CD8-positive, alpha-beta memory T cell (primary cell): ENCODE measurements around the gene HMX3. TPM values are rescaled to one million over a fixed set of nuclear protein-coding genes. Genes with fewer than 3 reads are reported as not detected.

ENCODE experiments used
- CTCF ChIA-PET: fragments of 350-600 bp; sonication (Branson Sonifier 250); formaldehyde crosslinking; loops from one replicate; lab custom pipeline; 2021; ENCODE audit warnings: antibody characterized with exemption; lab: Charles Lee
- POLR2A ChIA-PET: fragments of 350-600 bp; sonication (Branson Sonifier 250); formaldehyde crosslinking; loops from one replicate; lab custom pipeline; 2021; ENCODE audit warnings: antibody characterized with exemption; lab: Charles Lee
- DNase-seq, 5 donors: peaks; one replicate each; pipeline versions ENCODE4 v3.0.0 to v3.0.0-alpha.2; 2020 to 2022; ENCODE audit warnings: mixed read lengths in 1 of 5
- H3K27ac ChIP-seq: one replicate; pipeline ENCODE4 v1.7.0; 2013; ENCODE audit warnings: low read depth, mild to moderate bottlenecking, low read length, moderate library complexity
- H3K27me3 ChIP-seq: 2 replicates; pipeline ENCODE4 v1.7.0; 2013; ENCODE audit warnings: low read length, mild to moderate bottlenecking; ENCODE audit not compliant: insufficient read depth, poor library complexity, severe bottlenecking
- H3K36me3 ChIP-seq: 2 replicates; pipeline ENCODE4 v1.7.0; 2013; ENCODE audit warnings: mild to moderate bottlenecking, low read length, moderate library complexity; ENCODE audit not compliant: insufficient read depth
- H3K4me1 ChIP-seq: 2 replicates; pipeline ENCODE4 v1.7.0; 2013; ENCODE audit warnings: mild to moderate bottlenecking, low read length, moderate library complexity; ENCODE audit not compliant: insufficient read depth
- H3K4me3 ChIP-seq: 2 replicates; pipeline ENCODE4 v1.7.0; 2013; ENCODE audit warnings: mild to moderate bottlenecking, low read length
- H3K9me3 ChIP-seq: 2 replicates; pipeline ENCODE4 v1.7.0; 2013; ENCODE audit warnings: mild to moderate bottlenecking, low read length
- H3K27ac Mint-ChIP-seq, 8 donors: one replicate each; pipeline ENCODE4 v1.8.0; 2020 to 2021; ENCODE audit warnings: mixed read lengths in 8 of 8, mild to moderate bottlenecking in 6 of 8, inconsistent platforms in 3 of 8, moderate library complexity in 3 of 8
- H3K27me3 Mint-ChIP-seq, 2 donors: one replicate each; pipeline ENCODE4 v1.8.0; 2020 to 2021; ENCODE audit warnings: mixed read lengths in 2 of 2, mild to moderate bottlenecking in 1 of 2, moderate library complexity in 1 of 2
- H3K36me3 Mint-ChIP-seq, 3 donors: one replicate each; pipeline ENCODE4 v1.8.0; 2020 to 2021; ENCODE audit warnings: mixed read lengths in 3 of 3, inconsistent platforms in 1 of 3, mild to moderate bottlenecking in 1 of 3
- H3K4me1 Mint-ChIP-seq, 3 donors: one replicate each; pipeline ENCODE4 v1.8.0; 2020 to 2021; ENCODE audit warnings: mixed read lengths in 3 of 3, inconsistent platforms in 1 of 3, mild to moderate bottlenecking in 1 of 3
- H3K4me3 Mint-ChIP-seq, 7 donors: one replicate each; pipeline ENCODE4 v1.8.0; 2020 to 2021; ENCODE audit warnings: mixed read lengths in 7 of 7, mild to moderate bottlenecking in 6 of 7, moderate library complexity in 4 of 7, inconsistent platforms in 2 of 7
- H3K9me3 Mint-ChIP-seq, 5 donors: one replicate each; pipeline ENCODE4 v1.8.0; 2020 to 2022; ENCODE audit warnings: mixed read lengths in 5 of 5, mild to moderate bottlenecking in 3 of 5, moderate library complexity in 2 of 5, inconsistent platforms in 1 of 5
- polyA plus RNA-seq: library from polyadenylated mRNA; unstranded; fragments of 300-500 nt; fragmentation: Illumina TruSeq; gene quantifications from one replicate; pipeline ENCODE4 v1.2.3, GENCODE V29; 2021
- total RNA-seq, 2 experiments: library from RNA; stranded (reverse); gene quantifications; one replicate each; pipeline ENCODE4 v1.2.3, GENCODE V29; 2021

HMX3 gene
- total and polyA plus RNA-seq, 3 experiments from 2014 or later: not detected

DNA sequence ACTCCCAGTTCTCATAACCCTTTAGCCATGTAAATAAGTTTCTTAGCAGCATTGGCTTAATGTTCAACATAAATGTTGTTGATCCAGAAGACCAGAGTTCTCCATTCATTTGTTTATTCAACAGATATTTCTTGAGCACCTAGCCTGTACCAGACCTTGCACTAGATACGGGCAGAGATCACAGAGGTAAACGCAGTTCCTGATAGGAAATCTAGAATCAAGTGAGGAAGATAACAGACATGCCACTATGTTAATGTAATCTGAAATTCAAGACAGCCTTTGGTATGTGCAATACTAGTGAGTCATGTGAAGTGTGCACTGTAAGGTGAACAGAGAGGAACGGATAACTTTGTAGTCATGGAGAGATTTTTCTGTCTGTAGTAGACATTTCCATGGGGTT, 21.4 kb downstream of the HMX3 start:
- CTCF ChIA-PET: no interaction called here
- Histone ChIP-seq H3K9me3 (no peaks in the 10 kb centered on the region), H3K4me1 (peaks cover 78% of the 10 kb centered on the region)

DNA sequence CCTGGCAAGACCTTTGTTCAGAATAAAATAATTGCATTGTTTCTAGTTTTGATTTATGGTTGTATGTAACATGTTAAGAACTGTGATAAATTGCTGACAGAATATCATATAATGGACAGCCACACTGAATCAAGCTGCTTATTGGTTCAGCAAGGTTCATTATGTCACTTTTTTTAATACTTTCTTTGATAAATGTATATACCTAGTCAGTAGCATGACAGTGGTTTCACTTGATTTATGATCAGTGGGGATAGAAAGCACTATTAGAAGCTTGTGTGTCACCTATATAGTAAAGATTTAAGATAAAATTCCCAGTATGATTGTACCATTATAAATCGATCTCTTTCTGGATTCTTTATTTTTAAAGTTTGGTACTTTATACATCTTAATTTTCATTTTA, 22.9 kb downstream of the HMX3 start:
- Mint-ChIP-seq H3K36me3 (peaks cover 18 to 79% (median 22%) of the 10 kb centered on the region in 3 donors), H3K4me3 (peak overlapping the region in 4 of 7 donors; percentile 4 to 71 (median 28)), H3K4me1 (peaks cover 71 to 86% (median 82%) of the 10 kb centered on the region in 3 donors), H3K27me3 (no peaks in the 10 kb centered on the region), H3K27ac (peak overlapping the region in 6 of 8 donors; percentile 5 to 86 (median 64)), H3K9me3 (no peaks in the 10 kb centered on the region)
- Histone ChIP-seq H3K27ac (no peak overlapping the region), H3K27me3 (no peaks in the 10 kb centered on the region), H3K4me1 (peaks cover 73% of the 10 kb centered on the region), H3K36me3 (peaks cover 29% of the 10 kb centered on the region), H3K4me3 (no peak overlapping the region), H3K9me3 (no peaks in the 10 kb centered on the region)
- ChIA-PET POLR2A (interaction anchor here (1.0 kb wide), 1 partner anchor 9 kb away, joined by 3 read pairs; no protein-coding TSS in a partner anchor), CTCF (interaction anchor here (1.5 kb wide), 1 partner anchor 178 kb away, joined by 4 read pairs; the partner anchor contains the start of gene PSTK)
- DNase-seq: no peak

More for the DNA sequence above, 21.4 kb downstream of the HMX3 start:
- Mint-ChIP-seq H3K27me3 (no peaks in the 10 kb centered on the region), H3K27ac (peak overlapping the region in 7 of 8 donors; percentile 5 to 69 (median 34)), H3K4me1 (peaks cover 76 to 84% (median 80%) of the 10 kb centered on the region in 3 donors), H3K9me3 (no peaks in the 10 kb centered on the region), H3K36me3 (peaks cover 15 to 65% (median 18%) of the 10 kb centered on the region in 3 donors), H3K4me3 (peak overlapping the region; percentile 1 to 27 (median 13))
- Histone ChIP-seq H3K4me3 (no peak overlapping the region), H3K27ac (no peak overlapping the region), H3K36me3 (peaks cover 15% of the 10 kb centered on the region), H3K27me3 (no peaks in the 10 kb centered on the region)
- POLR2A ChIA-PET: no interaction called here
- no peak for DNase-seq

DNA sequence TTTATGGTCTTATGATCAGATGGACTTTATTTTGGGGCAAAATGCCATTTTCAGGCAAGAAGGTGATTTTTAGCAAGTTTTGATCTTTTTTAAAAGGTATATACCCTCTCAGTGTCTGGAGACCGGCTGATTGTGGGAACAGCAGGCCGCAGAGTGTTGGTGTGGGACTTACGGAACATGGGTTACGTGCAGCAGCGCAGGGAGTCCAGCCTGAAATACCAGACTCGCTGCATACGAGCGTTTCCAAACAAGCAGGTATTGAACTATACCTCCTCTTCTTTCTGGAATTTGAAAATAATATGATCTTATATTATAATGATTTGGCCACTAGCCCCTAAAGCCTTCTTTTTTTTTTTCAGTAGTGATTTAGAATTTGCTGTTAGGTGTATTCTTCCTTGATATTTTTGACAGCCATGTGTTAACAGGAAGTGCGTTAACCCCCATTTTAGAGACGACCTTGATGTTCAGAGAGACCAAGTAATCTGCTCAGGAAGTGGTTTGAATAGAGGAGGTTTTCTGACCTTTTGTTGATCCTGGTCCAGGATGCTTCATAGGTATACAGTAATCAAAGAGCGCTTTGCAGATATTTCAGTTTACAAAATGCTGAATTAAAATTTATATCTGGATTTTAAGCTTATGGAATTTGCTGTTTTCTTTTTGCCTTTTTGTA, 24.7 kb downstream of the HMX3 start:
- Histone ChIP-seq H3K36me3 (peaks cover 38% of the 10 kb centered on the region), H3K4me1 (peaks cover 65% of the 10 kb centered on the region), H3K9me3 (no peaks in the 10 kb centered on the region), H3K4me3 (peak overlapping the region; percentile 17), H3K27ac (peak overlapping the region; percentile 28), H3K27me3 (no peaks in the 10 kb centered on the region)
- Mint-ChIP-seq H3K27ac (peak overlapping the region; percentile 65 to 93 (median 80)), H3K9me3 (no peaks in the 10 kb centered on the region), H3K4me3 (peak overlapping the region; percentile 39 to 80 (median 56)), H3K36me3 (peaks cover 22 to 82% (median 27%) of the 10 kb centered on the region in 3 donors), H3K4me1 (peaks cover 64 to 86% (median 83%) of the 10 kb centered on the region in 3 donors), H3K27me3 (no peaks in the 10 kb centered on the region)
- CTCF ChIA-PET: interaction anchor here (1.5 kb wide), 1 partner anchor 1259 kb away, joined by 4 read pairs; the partner anchor contains the start of gene OAT
- POLR2A ChIA-PET: interaction anchor here (0.6 kb wide), 1 partner anchor 28 kb away, joined by 3 read pairs; no protein-coding TSS in a partner anchor
- peak in 2 of 5 donors; percentile 68 to 72 for DNase-seq

DNA sequence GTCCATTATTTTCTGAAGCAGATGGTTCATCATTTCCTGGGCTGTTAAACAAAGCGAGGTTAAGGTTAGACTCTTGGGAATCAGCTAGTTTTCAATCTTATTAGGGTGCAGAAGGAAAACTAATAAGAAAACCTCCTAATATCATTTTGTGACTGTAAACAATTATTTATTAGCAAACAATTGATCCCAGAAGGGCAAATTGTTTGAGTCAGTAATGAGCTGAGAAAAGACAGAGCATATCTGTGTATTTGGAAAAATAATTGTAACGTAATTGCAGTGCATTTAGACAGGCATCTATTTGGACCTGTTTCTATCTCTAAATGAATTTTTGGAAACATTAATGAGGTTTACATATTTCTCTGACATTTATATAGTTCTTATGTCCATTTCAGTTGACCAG, 28.5 kb downstream of the HMX3 start:
- ChIA-PET CTCF (no interaction called here), POLR2A (no interaction called here)
- no peaks in the 10 kb centered on the region for H3K27me3 Mint-ChIP-seq

DNA sequence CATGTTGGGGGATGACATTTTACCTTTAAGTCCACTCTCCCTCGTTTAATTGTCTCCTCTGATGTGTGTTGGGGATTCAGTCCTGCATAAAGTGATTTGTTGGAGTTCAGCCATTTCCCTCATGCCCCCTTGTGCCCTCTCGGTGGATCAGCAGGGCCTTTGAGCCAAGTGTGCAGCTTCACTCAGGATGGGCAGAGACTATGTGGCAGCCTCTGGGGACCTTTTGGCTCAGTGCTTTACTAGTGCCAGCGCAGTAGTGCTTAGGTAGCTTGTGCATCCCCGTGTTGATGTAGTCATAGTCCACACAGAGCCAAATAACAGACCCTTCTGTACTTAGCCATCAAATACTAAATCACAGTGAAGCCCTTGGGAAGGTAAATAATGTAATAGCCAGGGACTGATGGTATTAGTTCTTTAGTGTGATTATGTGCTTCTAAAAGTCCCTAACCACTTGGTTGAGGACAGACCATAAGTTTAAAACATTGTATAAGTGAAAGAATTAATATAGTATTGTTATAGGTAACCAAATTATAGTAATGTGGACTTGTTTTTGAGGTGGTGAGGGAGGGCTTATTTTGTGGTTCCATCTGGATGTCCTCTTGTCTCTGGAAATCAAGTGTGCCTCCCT, 29.8 kb downstream of the HMX3 start:
- ChIA-PET CTCF (interaction anchor here (0.5 kb wide), 1 partner anchor 17 kb away, joined by 3 read pairs; no protein-coding TSS in a partner anchor), POLR2A (no interaction called here)
- Mint-ChIP-seq H3K4me1 (peaks cover 31 to 62% (median 50%) of the 10 kb centered on the region in 3 donors), H3K27me3 (no peaks in the 10 kb centered on the region), H3K36me3 (peaks cover 13 to 85% (median 22%) of the 10 kb centered on the region in 3 donors), H3K9me3 (no peaks in the 10 kb centered on the region), H3K4me3 (no peak overlapping the region), H3K27ac (peak overlapping the region in 1 of 8 donors; percentile 86)
- DNase-seq: no peak
- H3K4me1 ChIP-seq: peaks cover 15% of the 10 kb centered on the region
- no peak overlapping the region for H3K4me3 ChIP-seq
- H3K27ac ChIP-seq: no peak overlapping the region
- H3K36me3 ChIP-seq: peaks cover 37% of the 10 kb centered on the region
- no peaks in the 10 kb centered on the region for H3K27me3 ChIP-seq
- H3K9me3 ChIP-seq: no peaks in the 10 kb centered on the region

More for the DNA sequence above, 28.5 kb downstream of the HMX3 start:
- Mint-ChIP-seq H3K36me3 (peaks cover 13 to 83% (median 21%) of the 10 kb centered on the region in 3 donors), H3K9me3 (no peaks in the 10 kb centered on the region), H3K4me1 (peaks cover 42 to 69% (median 63%) of the 10 kb centered on the region in 3 donors), H3K27ac (peak overlapping the region in 3 of 8 donors; percentile 12 to 43 (median 42)), H3K4me3 (no peak overlapping the region)
- Histone ChIP-seq H3K36me3 (peaks cover 37% of the 10 kb centered on the region), H3K4me3 (no peak overlapping the region), H3K4me1 (peaks cover 27% of the 10 kb centered on the region), H3K27ac (no peak overlapping the region), H3K27me3 (no peaks in the 10 kb centered on the region), H3K9me3 (no peaks in the 10 kb centered on the region)
- no peak for DNase-seq

DNA sequence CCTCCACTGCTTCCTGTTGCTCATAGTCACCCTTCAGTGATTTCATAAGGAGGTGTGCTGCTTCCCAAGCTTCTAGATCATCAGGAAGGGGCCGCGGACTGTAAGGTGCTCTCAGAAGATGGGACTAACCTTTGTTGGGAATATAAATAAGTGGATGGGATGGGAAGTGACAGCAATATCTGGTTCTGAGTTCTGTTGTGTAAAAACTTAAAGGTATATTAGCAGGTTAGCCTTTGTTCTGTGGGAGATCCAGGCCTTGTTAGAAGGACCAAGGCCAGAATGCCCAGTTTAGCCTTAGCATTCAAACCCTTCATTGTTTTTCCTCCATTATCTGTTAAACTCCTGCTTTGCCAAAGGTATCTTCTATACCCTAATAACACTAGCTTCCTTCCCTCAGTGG, 30.8 kb downstream of the HMX3 start:
- H3K36me3 Mint-ChIP-seq: peaks cover 11 to 85% (median 24%) of the 10 kb centered on the region in 3 donors

DNA sequence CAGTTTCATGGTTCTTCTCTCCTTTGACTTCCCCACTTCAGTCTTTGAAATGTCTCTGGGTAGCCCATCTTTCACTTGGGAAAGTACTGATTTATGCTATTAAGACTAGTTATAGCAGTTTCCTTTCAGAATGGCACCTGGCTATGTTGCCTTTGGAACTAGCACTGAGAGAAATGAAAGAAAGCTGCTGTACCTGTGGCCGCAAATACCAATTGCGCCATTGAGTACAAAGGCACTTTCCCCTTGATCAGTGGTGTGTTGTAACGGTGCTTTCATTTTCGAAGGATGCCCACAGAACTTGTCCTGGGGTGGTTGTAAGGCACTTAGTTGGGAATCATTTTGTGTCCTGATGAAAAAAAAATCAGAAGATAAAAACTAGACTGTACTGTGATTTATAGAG, 35.2 kb downstream of the HMX3 start:
- Mint-ChIP-seq H3K27ac (no peak overlapping the region), H3K4me3 (no peak overlapping the region), H3K36me3 (peaks cover 11 to 78% (median 28%) of the 10 kb centered on the region in 3 donors), H3K9me3 (no peaks in the 10 kb centered on the region), H3K27me3 (no peaks in the 10 kb centered on the region), H3K4me1 (peaks cover 25 to 63% (median 28%) of the 10 kb centered on the region in 3 donors)
- DNase-seq: no peak
- Histone ChIP-seq H3K4me1 (no peaks in the 10 kb centered on the region), H3K27me3 (no peaks in the 10 kb centered on the region), H3K4me3 (no peak overlapping the region), H3K27ac (no peak overlapping the region), H3K36me3 (peaks cover 4% of the 10 kb centered on the region), H3K9me3 (no peaks in the 10 kb centered on the region)
- CTCF ChIA-PET: no interaction called here
- POLR2A ChIA-PET: no interaction called here

More for the DNA sequence above, 30.8 kb downstream of the HMX3 start:
- Mint-ChIP-seq H3K27me3 (no peaks in the 10 kb centered on the region), H3K4me1 (peaks cover 25 to 62% (median 40%) of the 10 kb centered on the region in 3 donors), H3K9me3 (no peaks in the 10 kb centered on the region), H3K4me3 (no peak overlapping the region), H3K27ac (peak overlapping the region in 3 of 8 donors; percentile 43 to 66 (median 58))
- CTCF ChIA-PET: interaction anchor here (1.6 kb wide), 1 partner anchor 12 kb away, joined by 4 read pairs; the partner anchor contains the start of gene BUB3
- no peaks in the 10 kb centered on the region for H3K9me3 ChIP-seq
- H3K4me1 ChIP-seq: peaks cover 6% of the 10 kb centered on the region
- no peaks in the 10 kb centered on the region for H3K27me3 ChIP-seq
- H3K36me3 ChIP-seq: peaks cover 37% of the 10 kb centered on the region
- POLR2A ChIA-PET: no interaction called here
- DNase-seq: no peak
- H3K4me3 ChIP-seq: no peak overlapping the region
- H3K27ac ChIP-seq: no peak overlapping the region
